Activated CD4-positive, alpha-beta T cell treated with anti-CD3 and anti-CD28 coated beads, Interleukin-2, amount 10 ng/mL, durations not matched to agents 7 days and 5 days (primary cell): ENCODE measurements around the gene SFN. TPM values are rescaled to one million over a fixed set of nuclear protein-coding genes. Genes with fewer than 3 reads are reported as not detected.
"Not testable (repeated sequence)": the region's sequence is repeated elsewhere in the genome, so short reads cannot be mapped to it uniquely, and the experiment has no call there.

ENCODE experiments used
- CTCF ChIA-PET: fragments of 350-600 bp; sonication (Branson Sonifier 250); formaldehyde crosslinking; loops from one replicate; lab custom pipeline; 2021; ENCODE audit warnings: antibody characterized with exemption; lab: Charles Lee
- POLR2A ChIA-PET: fragments of 350-600 bp; sonication (Branson Sonifier 250); formaldehyde crosslinking; loops from one replicate; lab custom pipeline; 2021; ENCODE audit warnings: antibody characterized with exemption; lab: Charles Lee
- DNase-seq: peaks from one replicate; pipeline ENCODE4 v3.0.0-alpha.2; 2020
- H3K27ac Mint-ChIP-seq: one replicate; pipeline ENCODE4 v1.8.0; 2021; ENCODE audit warnings: mild to moderate bottlenecking, moderate library complexity, mixed read lengths
- H3K27me3 Mint-ChIP-seq: one replicate; pipeline ENCODE4 v1.8.0; 2021; ENCODE audit warnings: mixed read lengths
- H3K36me3 Mint-ChIP-seq: one replicate; pipeline ENCODE4 v1.8.0; 2021; ENCODE audit warnings: low read depth, mixed read lengths
- H3K4me1 Mint-ChIP-seq: one replicate; pipeline ENCODE4 v1.8.0; 2021; ENCODE audit warnings: mixed read lengths
- H3K4me3 Mint-ChIP-seq: one replicate; pipeline ENCODE4 v1.8.0; 2021; ENCODE audit warnings: mild to moderate bottlenecking, moderate library complexity, mixed read lengths
- H3K9me3 Mint-ChIP-seq: one replicate; pipeline ENCODE4 v1.8.0; 2021; ENCODE audit warnings: mixed read lengths
- total RNA-seq, 2 experiments: library from RNA; stranded (reverse); gene quantifications; one replicate each; pipeline ENCODE4 v1.2.3, GENCODE V29; 2021

The SFN gene
- total RNA-seq, 2 experiments from 2014 or later = 2.4 to 3.0 TPM

DNA sequence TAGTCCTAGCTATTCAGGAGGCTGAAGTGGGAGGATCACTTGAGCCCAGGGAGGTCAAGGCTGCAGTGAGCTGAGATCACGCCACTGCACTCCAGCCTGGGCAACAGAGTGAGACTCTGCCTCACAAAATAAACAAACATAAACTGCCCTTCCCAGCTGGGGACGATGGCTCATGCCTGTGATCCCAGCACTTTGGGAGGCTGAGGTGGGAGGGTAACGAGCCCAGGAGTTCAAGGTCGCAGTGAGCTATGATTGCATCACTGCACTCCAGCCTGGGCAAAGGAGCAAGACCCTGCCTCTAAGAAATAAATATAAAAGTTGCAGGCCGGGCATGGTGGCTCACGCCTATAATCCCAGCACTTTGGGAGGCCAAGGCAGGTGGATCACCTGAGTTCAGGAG, 18.7 kb downstream of the SFN start:
- POLR2A ChIA-PET, H3K9me3 Mint-ChIP-seq, H3K4me3 Mint-ChIP-seq, DNase-seq, H3K27me3 Mint-ChIP-seq, H3K4me1 Mint-ChIP-seq: not testable (repeated sequence)
- CTCF ChIA-PET = interaction anchor here (1.1 to 1.9 kb wide), 6 partner anchors 9 to 92 kb away, joined by 3 to 6 read pairs (median 4); partner anchors contain the start of gene GPN2
- Mint-ChIP-seq H3K36me3 (peaks cover 45% of the 10 kb centered on the region), H3K27ac (peak overlapping the region; percentile 50)

DNA sequence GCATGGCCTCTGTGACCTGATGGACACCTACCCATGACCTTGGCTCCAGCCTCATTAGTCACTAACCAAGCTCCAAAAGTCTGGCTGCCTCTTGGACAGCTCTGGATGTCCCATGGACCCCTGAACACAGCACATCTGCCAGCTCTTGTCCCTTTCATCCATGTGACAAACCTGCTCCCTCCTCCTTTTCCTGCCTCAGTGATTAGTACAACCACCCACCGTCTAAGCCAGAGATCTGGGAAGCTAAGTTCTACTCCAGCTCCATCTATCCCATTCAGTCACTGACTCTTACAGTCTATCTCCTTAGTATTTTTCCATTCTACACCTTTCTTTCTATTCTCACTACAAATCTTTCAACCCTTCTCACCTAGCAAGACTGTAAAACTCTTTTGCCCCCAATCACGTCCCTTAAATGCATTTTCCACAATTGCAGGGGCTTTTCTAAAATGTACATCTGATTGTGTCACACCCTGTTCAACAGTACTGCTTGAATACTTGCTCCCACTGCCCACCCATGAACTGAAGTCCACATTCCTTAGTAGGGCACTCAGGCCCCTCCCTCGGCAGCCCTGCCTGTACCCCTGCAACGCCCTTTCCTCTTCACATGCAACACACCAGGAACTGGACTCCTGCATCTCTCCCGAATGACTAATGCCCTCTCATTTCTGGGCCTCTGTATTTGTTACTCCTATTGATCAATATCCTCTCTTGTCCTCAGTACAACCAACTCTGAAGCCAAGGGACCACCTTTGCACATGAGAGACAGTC, 19.9 kb downstream of the SFN start:
- POLR2A ChIA-PET = no interaction called here
- peaks cover 9% of the 10 kb centered on the region for H3K4me1 Mint-ChIP-seq

DNA sequence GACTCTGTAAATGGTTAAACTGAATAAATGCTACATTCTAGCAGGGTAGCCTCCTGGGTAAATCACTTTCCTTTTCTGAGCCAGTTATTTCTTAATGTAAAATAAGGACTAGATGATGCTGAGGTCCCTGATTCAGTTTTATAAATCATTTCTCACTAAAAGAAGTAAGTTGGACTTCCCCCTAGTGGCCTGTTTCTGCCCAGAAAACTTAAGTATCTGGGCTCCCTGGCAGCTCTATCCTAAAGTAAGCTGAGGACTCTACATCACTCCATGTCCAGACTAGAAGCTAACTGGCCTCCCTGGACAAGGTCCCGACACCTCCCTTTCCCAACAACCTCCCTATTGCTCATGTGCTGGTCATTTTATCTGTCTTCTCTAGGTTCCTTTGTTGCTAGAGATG, 24.2 kb downstream of the SFN start:
- POLR2A ChIA-PET = interaction anchor here (0.6 to 0.7 kb wide), 3 partner anchors 55 to 375 kb away, joined by 5 read pairs; no protein-coding TSS in a partner anchor
- H3K27ac Mint-ChIP-seq = no peak overlapping the region
- peaks cover 61% of the 10 kb centered on the region for H3K36me3 Mint-ChIP-seq
- H3K4me1 Mint-ChIP-seq = peaks cover 36% of the 10 kb centered on the region
- H3K9me3 Mint-ChIP-seq = no peaks in the 10 kb centered on the region
- H3K4me3 Mint-ChIP-seq = peak overlapping the region; percentile 2
- CTCF ChIA-PET = interaction anchor here (0.6 to 2.3 kb wide), 16 partner anchors 9 to 844 kb away, joined by 3 to 10 read pairs (median 4); partner anchors contain the start of gene GPATCH3
- DNase-seq = peak; percentile 27
- no peaks in the 10 kb centered on the region for H3K27me3 Mint-ChIP-seq

More for the DNA sequence above, 19.9 kb downstream of the SFN start:
- H3K9me3 Mint-ChIP-seq = no peaks in the 10 kb centered on the region
- no peak overlapping the region for H3K4me3 Mint-ChIP-seq
- CTCF ChIA-PET = interaction anchor here (1.5 to 1.7 kb wide), 2 partner anchors 12 to 50 kb away, joined by 5 read pairs; no protein-coding TSS in a partner anchor
- no peak for DNase-seq
- H3K36me3 Mint-ChIP-seq = peaks cover 49% of the 10 kb centered on the region
- H3K27me3 Mint-ChIP-seq = no peaks in the 10 kb centered on the region
- H3K27ac Mint-ChIP-seq = no peak overlapping the region

DNA sequence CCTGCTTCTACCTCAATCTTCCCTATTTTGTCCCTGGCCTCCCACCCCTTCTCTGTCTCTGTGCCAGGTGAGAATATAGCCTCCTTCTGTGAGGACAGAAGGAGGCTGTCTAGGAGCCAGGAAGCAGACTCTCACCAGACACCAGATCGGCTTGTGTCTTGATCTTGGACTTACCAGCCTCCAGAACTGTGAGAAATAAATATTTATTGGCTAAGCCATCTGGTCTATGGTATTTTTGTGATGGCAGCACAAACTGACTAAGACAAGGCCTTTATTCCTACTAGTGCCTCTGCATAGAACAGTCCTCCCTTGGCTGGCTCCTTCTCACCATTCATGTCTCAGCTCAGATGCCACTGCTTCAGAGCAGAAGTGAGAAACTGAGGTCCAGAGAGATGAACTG, 25.3 kb downstream of the SFN start:
- H3K4me3 Mint-ChIP-seq = peak overlapping the region; percentile 94
- peaks cover 62% of the 10 kb centered on the region for H3K36me3 Mint-ChIP-seq
- ChIA-PET POLR2A (interaction anchor here (0.6 to 0.7 kb wide), 2 partner anchors 10 to 23 kb away, joined by 3 to 5 read pairs; no protein-coding TSS in a partner anchor), CTCF (interaction anchor here (0.6 to 2.3 kb wide), 10 partner anchors 10 to 286 kb away, joined by 3 to 10 read pairs (median 4); partner anchors contain the start of genes GPATCH3 and PIGV)
- peaks cover 31% of the 10 kb centered on the region for H3K4me1 Mint-ChIP-seq
- no peak for DNase-seq
- H3K9me3 Mint-ChIP-seq = no peaks in the 10 kb centered on the region
- H3K27ac Mint-ChIP-seq = peak overlapping the region; percentile 34
- no peaks in the 10 kb centered on the region for H3K27me3 Mint-ChIP-seq

DNA sequence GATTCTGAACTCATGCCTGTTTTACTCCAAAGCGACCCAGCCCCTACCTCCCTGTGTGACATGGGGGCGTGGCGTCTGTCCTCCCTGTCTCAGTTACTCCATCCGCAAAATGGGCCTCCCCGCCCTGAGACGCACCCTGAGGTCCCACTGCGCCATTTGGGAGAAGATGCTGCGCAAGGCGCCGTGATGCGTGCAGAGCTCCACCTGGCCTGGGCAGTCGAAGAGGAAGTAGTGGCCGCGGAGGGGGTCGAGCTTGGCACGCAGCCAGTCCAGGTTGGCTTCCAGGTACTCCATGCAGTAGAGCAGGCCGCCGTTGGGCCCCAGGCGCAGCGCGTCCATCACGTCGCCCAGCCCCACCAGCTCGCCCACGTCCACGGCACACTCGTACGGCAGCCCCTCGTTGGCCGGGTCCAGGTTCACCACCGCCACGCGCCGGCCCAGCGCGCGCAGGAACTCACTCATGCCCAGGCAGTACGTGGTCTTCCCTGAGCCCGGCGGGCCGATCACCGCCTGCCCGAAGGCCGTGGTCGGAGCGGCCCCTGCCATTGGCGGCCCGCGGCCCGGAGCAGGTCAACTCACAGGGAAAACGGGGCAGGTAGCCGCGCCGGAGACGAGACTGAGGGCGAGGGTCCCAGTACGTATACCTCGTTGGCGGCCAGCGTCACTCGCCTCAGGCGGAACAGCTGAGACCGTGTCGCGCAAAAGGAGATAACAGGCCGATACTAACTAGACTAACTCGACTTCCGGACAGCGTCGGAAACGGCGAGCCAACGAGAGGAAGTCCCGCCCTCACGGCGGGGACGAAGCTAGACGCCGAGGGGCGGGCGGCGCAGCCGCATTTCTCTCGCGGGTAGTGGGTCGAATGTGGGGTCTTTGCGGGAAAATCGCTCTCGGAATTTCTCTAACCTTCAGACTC, 26.9 kb downstream of the SFN start, which contains the start of gene GPN2:
GPN2 (minus strand) TSS at position 733 of the 916 bp plus-strand sequence; CDS start at position 546, 187 bp downstream.
- H3K4me3 Mint-ChIP-seq = peak within 1 kb of the TSS; percentile 94
- ChIA-PET POLR2A (interaction anchor here (0.6 to 1.4 kb wide), 4 partner anchors 11 to 25 kb away, joined by 3 to 5 read pairs (median 5); partner anchors contain the start of gene GPATCH3), CTCF (interaction anchor here (0.7 to 1.6 kb wide), 13 partner anchors 9 to 288 kb away, joined by 3 to 11 read pairs (median 3); partner anchors contain the start of gene GPATCH3)
- H3K27me3 Mint-ChIP-seq = no peaks in the 10 kb centered on the region
- peak within 1 kb of the TSS; percentile 95 for H3K27ac Mint-ChIP-seq
- H3K36me3 Mint-ChIP-seq = peaks cover 60% of the 10 kb centered on the region
- no peaks in the 10 kb centered on the region for H3K9me3 Mint-ChIP-seq
- peaks cover 34% of the 10 kb centered on the region for H3K4me1 Mint-ChIP-seq
- DNase-seq = peak; percentile 85

DNA sequence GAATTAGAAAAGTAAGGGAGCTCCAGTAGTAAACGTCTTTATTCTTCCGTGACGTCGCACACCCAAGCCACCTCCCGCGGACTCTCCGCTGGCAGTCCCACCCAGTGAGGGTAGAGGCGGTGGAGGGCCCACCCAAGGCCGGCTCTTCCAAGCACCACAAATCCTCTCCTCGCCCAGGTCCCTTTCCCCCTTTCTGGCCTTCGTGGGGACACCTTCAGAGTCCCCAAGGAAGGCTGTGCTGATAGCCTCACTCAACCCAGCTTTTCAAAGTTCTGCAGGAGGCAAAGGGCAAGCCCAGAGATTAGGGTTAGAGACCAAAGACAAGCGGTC, 27.5 kb downstream of the SFN start:
- Mint-ChIP-seq H3K4me1 (peaks cover 34% of the 10 kb centered on the region), H3K4me3 (peak overlapping the region; percentile 94), H3K27ac (peak overlapping the region; percentile 95), H3K9me3 (no peaks in the 10 kb centered on the region), H3K36me3 (peaks cover 54% of the 10 kb centered on the region), H3K27me3 (no peaks in the 10 kb centered on the region)
- ChIA-PET POLR2A (interaction anchor here (0.6 to 1.4 kb wide), 4 partner anchors 10 to 25 kb away, joined by 3 to 5 read pairs (median 5); partner anchors contain the start of gene GPATCH3), CTCF (interaction anchor here (0.7 to 1.6 kb wide), 10 partner anchors 9 to 102 kb away, joined by 3 to 11 read pairs (median 3); partner anchors contain the start of gene GPATCH3)
- no peak for DNase-seq

DNA sequence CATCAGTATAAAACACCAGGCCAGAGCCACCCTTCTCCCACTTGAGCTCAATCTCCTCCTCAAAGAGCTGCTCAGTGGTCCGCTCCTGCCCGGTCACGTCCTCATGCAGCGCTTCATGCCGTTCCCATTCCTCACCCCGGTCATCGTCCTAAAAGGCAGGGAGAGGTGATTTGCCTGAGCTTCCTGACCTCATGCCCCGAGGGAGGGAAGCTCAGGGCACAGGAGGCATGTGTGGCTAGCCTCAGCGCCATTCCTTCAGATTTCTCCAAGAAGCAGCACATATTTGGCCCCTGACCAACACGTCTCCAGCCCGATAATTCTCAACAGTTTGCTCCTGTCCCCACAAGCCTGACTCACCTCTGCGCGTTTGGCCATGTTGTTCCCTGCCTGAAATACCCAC, 31.3 kb downstream of the SFN start:
- H3K4me3 Mint-ChIP-seq = no peak overlapping the region
- no peaks in the 10 kb centered on the region for H3K27me3 Mint-ChIP-seq
- DNase-seq = no peak
- H3K9me3 Mint-ChIP-seq = no peaks in the 10 kb centered on the region
- peaks cover 31% of the 10 kb centered on the region for H3K4me1 Mint-ChIP-seq
- peaks cover 43% of the 10 kb centered on the region for H3K36me3 Mint-ChIP-seq
- H3K27ac Mint-ChIP-seq = no peak overlapping the region
- ChIA-PET POLR2A (no interaction called here), CTCF (interaction anchor here (1.1 kb wide), 1 partner anchor 12 kb away, joined by 5 read pairs; no protein-coding TSS in a partner anchor)

DNA sequence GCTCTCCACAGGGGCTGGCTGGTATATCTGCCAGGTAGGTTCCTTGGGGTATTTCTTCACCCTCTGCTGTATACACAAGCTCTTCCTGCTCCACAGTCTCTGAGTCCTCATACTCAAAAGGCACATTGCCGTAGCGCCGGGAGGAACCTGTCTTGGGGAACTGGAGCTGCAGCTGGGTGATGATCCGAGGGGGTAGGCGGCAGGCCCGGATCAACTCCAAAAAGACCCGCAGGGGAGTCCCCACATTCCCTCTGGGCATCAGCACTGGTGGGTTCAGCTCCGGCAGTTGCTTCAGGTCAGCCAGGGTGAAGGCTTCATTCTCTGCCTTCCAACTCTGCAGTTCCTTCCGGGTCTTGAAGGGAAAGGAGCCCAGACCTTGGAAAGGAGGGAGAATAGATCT, 34.4 kb downstream of the SFN start:
- H3K9me3 Mint-ChIP-seq = no peaks in the 10 kb centered on the region
- CTCF ChIA-PET = interaction anchor here (0.6 to 0.7 kb wide), 2 partner anchors 10 to 91 kb away, joined by 3 read pairs; no protein-coding TSS in a partner anchor
- H3K4me3 Mint-ChIP-seq = no peak overlapping the region
- no peak for DNase-seq
- no peaks in the 10 kb centered on the region for H3K27me3 Mint-ChIP-seq
- POLR2A ChIA-PET = no interaction called here
- H3K4me1 Mint-ChIP-seq = peaks cover 38% of the 10 kb centered on the region
- no peak overlapping the region for H3K27ac Mint-ChIP-seq
- H3K36me3 Mint-ChIP-seq = peaks cover 29% of the 10 kb centered on the region

DNA sequence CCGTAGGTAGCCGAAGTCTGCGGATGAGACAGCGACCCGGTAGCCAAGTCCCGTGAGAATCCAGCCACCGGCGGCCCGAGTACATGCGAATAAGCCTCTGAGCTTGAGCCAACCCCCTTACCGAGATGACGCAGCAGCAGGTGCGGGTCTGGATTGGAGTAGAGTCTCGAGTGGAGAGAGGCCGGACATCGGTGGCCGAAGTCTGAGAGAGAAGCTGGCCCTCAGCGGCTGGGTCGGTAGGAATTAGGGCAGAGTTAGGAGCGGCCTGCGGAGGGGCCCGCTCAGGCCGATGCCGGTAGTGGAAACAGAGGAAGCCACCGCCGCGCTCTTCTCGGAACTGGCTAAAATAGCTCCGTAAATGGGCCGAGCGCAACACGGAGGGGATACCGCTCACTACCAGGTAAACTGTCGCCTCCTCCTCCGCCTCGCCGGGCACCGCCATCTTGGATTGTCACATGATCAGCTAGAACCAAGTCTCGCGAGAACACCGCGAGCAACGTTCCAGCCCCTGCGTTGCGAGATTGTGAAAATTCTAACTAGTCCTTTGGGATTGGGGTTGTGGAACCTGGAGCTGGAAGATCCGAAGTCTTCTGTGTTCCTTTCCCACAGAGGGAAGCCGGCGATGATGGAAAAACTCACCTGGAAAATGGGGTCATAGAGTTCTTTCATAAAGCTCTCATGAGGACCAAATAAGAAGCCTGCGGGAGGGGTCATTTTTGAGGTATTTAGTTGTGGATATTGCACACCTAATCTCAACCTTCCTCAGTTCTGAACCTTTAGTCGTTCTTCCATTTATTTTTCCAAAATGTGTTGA, 37.3 kb downstream of the SFN start, which contains the start of gene GPATCH3:
GPATCH3 (minus strand) TSS at position 467 of the 814 bp plus-strand sequence; CDS start at position 442, 25 bp downstream.
- Mint-ChIP-seq H3K36me3 (peaks cover 12% of the 10 kb centered on the region), H3K27me3 (no peaks in the 10 kb centered on the region), H3K9me3 (no peaks in the 10 kb centered on the region), H3K4me1 (peaks cover 35% of the 10 kb centered on the region), H3K27ac (peak within 1 kb of the TSS; percentile 99), H3K4me3 (peak within 1 kb of the TSS; percentile 91)
- ChIA-PET POLR2A (interaction anchor here (0.6 to 1.5 kb wide), 3 partner anchors 9 to 932 kb away, joined by 3 to 5 read pairs (median 3); no protein-coding TSS in a partner anchor), CTCF (interaction anchor here (0.8 to 2.7 kb wide), 6 partner anchors 10 to 128 kb away, joined by 3 to 11 read pairs (median 3); partner anchors contain the start of gene GPN2)
- DNase-seq = peak; percentile 94

DNA sequence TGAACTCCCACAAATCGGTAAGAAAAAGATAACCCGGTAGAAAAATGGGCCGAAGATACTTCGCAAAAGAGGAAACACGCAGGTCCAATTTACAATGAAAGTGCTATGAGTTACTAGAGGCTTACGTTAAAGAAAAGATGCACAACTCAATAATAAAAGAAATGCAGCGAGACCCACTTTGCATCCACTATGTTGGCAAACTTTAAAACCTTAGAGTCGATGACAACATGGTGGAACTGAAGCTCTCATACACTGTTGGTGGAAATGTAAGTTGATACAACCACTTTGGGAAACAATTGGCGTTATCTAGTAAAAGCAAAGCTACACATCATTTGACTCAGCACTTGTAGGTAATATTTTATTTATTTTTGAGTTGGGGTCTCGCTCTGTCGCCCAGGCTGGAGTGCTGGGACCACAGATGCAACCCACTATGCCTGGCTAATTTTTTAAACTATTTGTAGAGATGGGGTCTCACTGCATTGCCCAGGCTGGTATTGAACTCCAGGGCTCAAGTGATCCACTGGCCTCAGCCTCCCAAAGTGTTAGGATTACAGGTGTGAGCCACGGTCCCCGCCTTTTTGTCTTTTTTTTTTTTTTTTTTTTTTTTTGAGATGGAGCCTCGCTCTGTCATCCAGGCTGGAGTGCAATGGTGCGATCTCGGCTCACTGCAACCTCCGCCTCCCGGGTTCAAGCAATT, 38.0 kb downstream of the SFN start:
- H3K4me1 Mint-ChIP-seq = peaks cover 35% of the 10 kb centered on the region
- H3K9me3 Mint-ChIP-seq = no peaks in the 10 kb centered on the region
- H3K36me3 Mint-ChIP-seq = peaks cover 10% of the 10 kb centered on the region
- DNase-seq = no peak
- H3K27me3 Mint-ChIP-seq = no peaks in the 10 kb centered on the region
- ChIA-PET CTCF (interaction anchor here (0.8 to 2.7 kb wide), 6 partner anchors 10 to 129 kb away, joined by 3 to 11 read pairs (median 3); partner anchors contain the start of gene GPN2), POLR2A (interaction anchor here (0.6 to 1.5 kb wide), 3 partner anchors 10 to 931 kb away, joined by 3 to 5 read pairs (median 3); no protein-coding TSS in a partner anchor)
- H3K27ac Mint-ChIP-seq = peak overlapping the region; percentile 99
- peak overlapping the region; percentile 91 for H3K4me3 Mint-ChIP-seq
